Calu3 (cell line): ENCODE results near the gene SMS. TPM values are rescaled to one million over a fixed set of nuclear protein-coding genes. Genes with fewer than 3 reads are reported as not detected.

Experiments
- BruUV-seq: library from RNA; stranded (reverse); fragments of 400-500 nt; replicated peaks from 2 replicates; lab custom pipeline; 2021; lab: Mats Ljungman, UMichigan
- CTCF ChIA-PET: fragments of 300-600 bp; sonication (Branson Sonifier 250); formaldehyde crosslinking; loops from one replicate; lab custom pipeline; 2022; ENCODE audit warnings: antibody characterized with exemption; lab: Charles Lee
- DNase-seq: peaks from one replicate; pipeline ENCODE4 v3.0.0; 2022
- H3K27ac Mint-ChIP-seq: one replicate; pipeline ENCODE4 v1.8.0; 2022; ENCODE audit warnings: mixed read lengths; ENCODE audit not compliant: unreplicated experiment
- H3K27me3 Mint-ChIP-seq: one replicate; pipeline ENCODE4 v1.8.0; 2022; ENCODE audit warnings: mixed read lengths; ENCODE audit not compliant: unreplicated experiment
- H3K36me3 Mint-ChIP-seq: one replicate; pipeline ENCODE4 v1.8.0; 2022; ENCODE audit warnings: mild to moderate bottlenecking, moderate library complexity, mixed read lengths; ENCODE audit not compliant: insufficient read depth, unreplicated experiment
- H3K4me1 Mint-ChIP-seq: one replicate; pipeline ENCODE4 v1.8.0; 2022; ENCODE audit warnings: mild to moderate bottlenecking, low read depth, mixed read lengths; ENCODE audit not compliant: unreplicated experiment
- H3K4me3 Mint-ChIP-seq: one replicate; pipeline ENCODE4 v1.8.0; 2022; ENCODE audit warnings: mild to moderate bottlenecking, low read depth, moderate library complexity, mixed read lengths; ENCODE audit not compliant: unreplicated experiment
- H3K9me3 Mint-ChIP-seq: one replicate; pipeline ENCODE4 v1.8.0; 2022; ENCODE audit warnings: low read depth, mixed read lengths; ENCODE audit not compliant: unreplicated experiment
- intact Hi-C: fragments of 100-400 bp; cut with micrococcal nuclease; formaldehyde crosslinking; loops from one replicate; pipeline ENCODE4 v1.10.0; 2022; ENCODE audit not compliant: unreplicated experiment
- total RNA-seq: library from RNA; stranded (reverse); gene quantifications from 2 replicates; pipeline ENCODE4 v1.2.3, GENCODE V29; 2022
- TF ChIP-seq, protein P1 (sequence below): fragments of 200-600 bp; IDR thresholded peaks from one replicate; pipeline ENCODE4 v1.8.0; 2022; ENCODE audit warnings: antibody characterized with exemption; ENCODE audit not compliant: unreplicated experiment

Gene SMS
- total RNA-seq, 1 experiment from 2014 or later = 225 TPM

GRCh38 chrX:21926527-21927278, 13.8 kb upstream of the SMS start:
- CTCF ChIA-PET = interaction anchor here (0.6 kb wide), 1 partner anchor 209 kb away, joined by 6 read pairs; no protein-coding TSS in a partner anchor
- Mint-ChIP-seq H3K36me3 (peaks cover 5% of the 10 kb centered on the region), H3K27me3 (no peaks in the 10 kb centered on the region), H3K4me1 (peaks cover 26% of the 10 kb centered on the region), H3K9me3 (peaks cover 7% of the 10 kb centered on the region), H3K27ac (peak overlapping the region; percentile 86), H3K4me3 (peak overlapping the region; percentile 24)
- no TSS peak for BruUV-seq
- TF ChIP-seq, protein P1, sequence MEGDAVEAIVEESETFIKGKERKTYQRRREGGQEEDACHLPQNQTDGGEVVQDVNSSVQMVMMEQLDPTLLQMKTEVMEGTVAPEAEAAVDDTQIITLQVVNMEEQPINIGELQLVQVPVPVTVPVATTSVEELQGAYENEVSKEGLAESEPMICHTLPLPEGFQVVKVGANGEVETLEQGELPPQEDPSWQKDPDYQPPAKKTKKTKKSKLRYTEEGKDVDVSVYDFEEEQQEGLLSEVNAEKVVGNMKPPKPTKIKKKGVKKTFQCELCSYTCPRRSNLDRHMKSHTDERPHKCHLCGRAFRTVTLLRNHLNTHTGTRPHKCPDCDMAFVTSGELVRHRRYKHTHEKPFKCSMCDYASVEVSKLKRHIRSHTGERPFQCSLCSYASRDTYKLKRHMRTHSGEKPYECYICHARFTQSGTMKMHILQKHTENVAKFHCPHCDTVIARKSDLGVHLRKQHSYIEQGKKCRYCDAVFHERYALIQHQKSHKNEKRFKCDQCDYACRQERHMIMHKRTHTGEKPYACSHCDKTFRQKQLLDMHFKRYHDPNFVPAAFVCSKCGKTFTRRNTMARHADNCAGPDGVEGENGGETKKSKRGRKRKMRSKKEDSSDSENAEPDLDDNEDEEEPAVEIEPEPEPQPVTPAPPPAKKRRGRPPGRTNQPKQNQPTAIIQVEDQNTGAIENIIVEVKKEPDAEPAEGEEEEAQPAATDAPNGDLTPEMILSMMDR = no peak
- intact Hi-C loops = loop anchor here (5.0 kb wide), 1 partner anchor 46 kb away; no protein-coding TSS in a partner anchor
- peak; percentile 22 for DNase-seq

DNA sequence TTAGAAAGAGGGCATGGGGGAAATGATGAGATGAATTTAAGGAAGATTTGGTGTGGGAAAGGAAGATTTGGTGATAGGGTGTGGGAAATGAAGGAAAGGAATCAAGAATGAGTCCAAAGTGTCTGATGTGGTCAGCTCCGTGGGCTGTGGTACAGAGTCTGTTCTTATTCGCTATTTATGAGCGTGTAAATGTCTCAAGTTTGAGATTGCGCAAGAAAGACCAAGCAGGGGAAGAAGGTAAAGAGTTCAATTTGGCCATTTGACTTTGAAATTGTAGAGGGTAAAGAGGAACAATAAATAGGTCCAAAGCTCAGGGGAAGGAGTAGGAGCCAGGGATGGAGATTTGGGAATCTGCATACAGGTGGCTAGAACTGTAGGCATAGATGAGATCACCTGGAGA, 11.3 kb upstream of the SMS start:
- BruUV-seq = no TSS peak
- Mint-ChIP-seq H3K27ac (peak overlapping the region; percentile 1), H3K36me3 (peaks cover 12% of the 10 kb centered on the region), H3K4me3 (no peak overlapping the region), H3K4me1 (peaks cover 40% of the 10 kb centered on the region), H3K9me3 (peaks cover 7% of the 10 kb centered on the region), H3K27me3 (no peaks in the 10 kb centered on the region)
- CTCF ChIA-PET = no interaction called here
- intact Hi-C loops = loop anchor here (5.0 kb wide), 1 partner anchor 43 kb away; no protein-coding TSS in a partner anchor
- TF ChIP-seq, protein P1 = no peak
- DNase-seq = no peak

- intact Hi-C loops = no loop called here
- TF ChIP-seq, protein P1 = no peak
- no peak for DNase-seq
- H3K36me3 Mint-ChIP-seq = peaks cover 12% of the 10 kb centered on the region
- CTCF ChIA-PET = no interaction called here
- H3K4me3 Mint-ChIP-seq = no peak overlapping the region
- no peaks in the 10 kb centered on the region for H3K27me3 Mint-ChIP-seq
- H3K27ac Mint-ChIP-seq = peak overlapping the region; percentile 50
- peaks cover 7% of the 10 kb centered on the region for H3K9me3 Mint-ChIP-seq
- no TSS peak for BruUV-seq
- peaks cover 40% of the 10 kb centered on the region for H3K4me1 Mint-ChIP-seq
These were observed 9.5 kb upstream of the SMS start for GRCh38 chrX:21930986-21931385.

GRCh38 chrX:21932292-21933002, 8.1 kb upstream of the SMS start:
- DNase-seq = peak; percentile 54
- CTCF ChIA-PET = no interaction called here
- Mint-ChIP-seq H3K9me3 (peaks cover 7% of the 10 kb centered on the region), H3K4me3 (peak overlapping the region; percentile 28), H3K4me1 (peaks cover 40% of the 10 kb centered on the region), H3K27me3 (no peaks in the 10 kb centered on the region), H3K36me3 (peaks cover 7% of the 10 kb centered on the region), H3K27ac (peak overlapping the region; percentile 96)
- intact Hi-C loops = no loop called here
- no TSS peak for BruUV-seq
- TF ChIP-seq, protein P1 = no peak
